Measurements from ENCODE around the gene DOCK6. TPM values are rescaled to one million over a fixed set of nuclear protein-coding genes. Genes with fewer than 3 reads are reported as not detected.

Gene DOCK6
- total RNA-seq, 2 donors from 2014 or later = 93.8 to 111 TPM

- peaks cover 48% of the 10 kb centered on the region for H3K36me3 Mint-ChIP-seq (ENCODE audit: low read depth)
- Histone ChIP-seq H3K4me3 (ENCODE audit: low read length) (no peak overlapping the region), H3K36me3 (ENCODE audit: control insufficient read depth, insufficient read depth, low read length) (peaks cover 50% of the 10 kb centered on the region), H3K9me3 (ENCODE audit: control insufficient read depth, low read length) (no peaks in the 10 kb centered on the region), H3K9ac (ENCODE audit: extremely low read depth, low read length, poor library complexity, severe bottlenecking) (no peak overlapping the region), H3K4me1 (ENCODE audit: control insufficient read depth, insufficient read depth, low read length) (no peaks in the 10 kb centered on the region), H3K27me3 (ENCODE audit: control insufficient read depth, insufficient read depth, low read length, poor library complexity, severe bottlenecking) (no peaks in the 10 kb centered on the region), H3K27ac (ENCODE audit: low read depth, low read length) (no peak overlapping the region)
- no peak for TF ChIP-seq CTCF (conservative IDR thresholded peaks at IDR 0.05)
- H3K27me3 Mint-ChIP-seq (ENCODE audit: insufficient read depth) = no peaks in the 10 kb centered on the region
- no peaks in the 10 kb centered on the region for H3K9me3 Mint-ChIP-seq
- DNase-seq = no peak
- 93 to 96% methylated on average over 11 of the region's 11 CpGs for WGBS, 2 experiments (ENCODE audit: insufficient coverage in 1 of 2, insufficient read length in 1 of 2)
- no peaks in the 10 kb centered on the region for H3K4me1 Mint-ChIP-seq
- no peak overlapping the region for H3K27ac Mint-ChIP-seq
- no peak overlapping the region for H3K4me3 Mint-ChIP-seq
These were observed 15.4 kb downstream of the DOCK6 start for GRCh38 chr19:11246941-11247340.

- Histone ChIP-seq H3K27me3 (ENCODE audit: control insufficient read depth, insufficient read depth, low read length, poor library complexity, severe bottlenecking) (no peaks in the 10 kb centered on the region), H3K9ac (ENCODE audit: extremely low read depth, low read length, poor library complexity, severe bottlenecking) (no peak overlapping the region), H3K4me1 (ENCODE audit: control insufficient read depth, insufficient read depth, low read length) (no peaks in the 10 kb centered on the region), H3K27ac (ENCODE audit: low read depth, low read length) (no peak overlapping the region), H3K36me3 (ENCODE audit: control insufficient read depth, insufficient read depth, low read length) (peaks cover 38% of the 10 kb centered on the region), H3K9me3 (ENCODE audit: control insufficient read depth, low read length) (no peaks in the 10 kb centered on the region), H3K4me3 (ENCODE audit: low read length) (no peak overlapping the region)
- 87 to 97% methylated on average over 3 to 5 of the region's 5 CpGs for WGBS, 2 experiments (ENCODE audit: insufficient coverage in 1 of 2, insufficient read length in 1 of 2)
- no peaks in the 10 kb centered on the region for H3K9me3 Mint-ChIP-seq
- no peak for TF ChIP-seq CTCF (conservative IDR thresholded peaks at IDR 0.05)
- peaks cover 46% of the 10 kb centered on the region for H3K36me3 Mint-ChIP-seq (ENCODE audit: low read depth)
- no peaks in the 10 kb centered on the region for H3K27me3 Mint-ChIP-seq (ENCODE audit: insufficient read depth)
- H3K27ac Mint-ChIP-seq = no peak overlapping the region
- H3K4me1 Mint-ChIP-seq = no peaks in the 10 kb centered on the region
- H3K4me3 Mint-ChIP-seq = no peak overlapping the region
- DNase-seq = no peak
These were observed 17.3 kb downstream of the DOCK6 start for GRCh38 chr19:11244846-11245589.

GRCh38 chr19:11243798-11244169, 18.5 kb downstream of the DOCK6 start:
- Histone ChIP-seq H3K27me3 (ENCODE audit: control insufficient read depth, insufficient read depth, low read length, poor library complexity, severe bottlenecking) (no peaks in the 10 kb centered on the region), H3K27ac (ENCODE audit: low read depth, low read length) (no peak overlapping the region), H3K9ac (ENCODE audit: extremely low read depth, low read length, poor library complexity, severe bottlenecking) (no peak overlapping the region), H3K4me3 (ENCODE audit: low read length) (no peak overlapping the region), H3K4me1 (ENCODE audit: control insufficient read depth, insufficient read depth, low read length) (no peaks in the 10 kb centered on the region), H3K36me3 (ENCODE audit: control insufficient read depth, insufficient read depth, low read length) (peaks cover 43% of the 10 kb centered on the region), H3K9me3 (ENCODE audit: control insufficient read depth, low read length) (no peaks in the 10 kb centered on the region)
- Mint-ChIP-seq H3K4me3 (no peak overlapping the region), H3K4me1 (no peaks in the 10 kb centered on the region), H3K27me3 (ENCODE audit: insufficient read depth) (no peaks in the 10 kb centered on the region), H3K9me3 (no peaks in the 10 kb centered on the region), H3K36me3 (ENCODE audit: low read depth) (peaks cover 57% of the 10 kb centered on the region), H3K27ac (peak overlapping the region; percentile 16)
- no peak for DNase-seq
- 89 to 100% methylated on average over 1 to 7 of the region's 7 CpGs for WGBS, 2 experiments (ENCODE audit: insufficient coverage in 1 of 2, insufficient read length in 1 of 2)
- no peak for TF ChIP-seq CTCF (conservative IDR thresholded peaks at IDR 0.05)

Measured in endodermal cell (in vitro differentiated cells).